Parathyroid adenoma (tissue), 2 donors: ENCODE results near the gene RHOD.
A peak's percentile ranks its signal among the peaks of the same experiment; 100 is the strongest.

Source experiments
- H2AFZ ChIP-seq: fragments of 300-600 bp; sonication (generic); one replicate; pipeline ENCODE4 v1.7.0; 2017; ENCODE audit warnings: antibody characterized with exemption, mild to moderate bottlenecking
- H3K27ac ChIP-seq: fragments of 300-600 bp; sonication (generic); one replicate; pipeline ENCODE4 v1.7.0; 2017
- H3K27me3 ChIP-seq: fragments of 300-600 bp; sonication (generic); one replicate; pipeline ENCODE4 v1.7.0; 2017; ENCODE audit warnings: low read length; ENCODE audit not compliant: control insufficient read depth, insufficient read depth
- H3K36me3 ChIP-seq: fragments of 300-600 bp; sonication (generic); one replicate; pipeline ENCODE4 v1.7.0; 2017; ENCODE audit warnings: low read length; ENCODE audit not compliant: control insufficient read depth, insufficient read depth
- H3K4me1 ChIP-seq: fragments of 300-600 bp; sonication (generic); one replicate; pipeline ENCODE4 v1.7.0; 2017; ENCODE audit warnings: control low read depth
- H3K4me2 ChIP-seq: fragments of 300-600 bp; sonication (generic); one replicate; pipeline ENCODE4 v1.7.0; 2017; ENCODE audit warnings: low read length
- H3K4me3 ChIP-seq: fragments of 300-600 bp; sonication (generic); one replicate; pipeline ENCODE4 v1.7.0; 2017; ENCODE audit warnings: low read depth, low read length
- H3K79me2 ChIP-seq: fragments of 300-600 bp; sonication (generic); one replicate; pipeline ENCODE4 v1.7.0; 2017; ENCODE audit warnings: control low read depth
- H3K9ac ChIP-seq: fragments of 300-600 bp; sonication (generic); one replicate; pipeline ENCODE4 v1.7.0; 2017; ENCODE audit warnings: mild to moderate bottlenecking
- H3K9me3 ChIP-seq: fragments of 300-600 bp; sonication (generic); one replicate; pipeline ENCODE4 v1.7.0; 2017; ENCODE audit warnings: low read length; ENCODE audit not compliant: control insufficient read depth
- TF ChIP-seq, protein P1 (sequence below): fragments of 300-600 bp; sonication (generic); IDR thresholded peaks from one replicate; pipeline ENCODE4 v1.7.0; 2017; ENCODE audit warnings: antibody characterized with exemption, mild to moderate bottlenecking
- donor health status: primary hyperparathyroidism.

The RHOD gene

DNA sequence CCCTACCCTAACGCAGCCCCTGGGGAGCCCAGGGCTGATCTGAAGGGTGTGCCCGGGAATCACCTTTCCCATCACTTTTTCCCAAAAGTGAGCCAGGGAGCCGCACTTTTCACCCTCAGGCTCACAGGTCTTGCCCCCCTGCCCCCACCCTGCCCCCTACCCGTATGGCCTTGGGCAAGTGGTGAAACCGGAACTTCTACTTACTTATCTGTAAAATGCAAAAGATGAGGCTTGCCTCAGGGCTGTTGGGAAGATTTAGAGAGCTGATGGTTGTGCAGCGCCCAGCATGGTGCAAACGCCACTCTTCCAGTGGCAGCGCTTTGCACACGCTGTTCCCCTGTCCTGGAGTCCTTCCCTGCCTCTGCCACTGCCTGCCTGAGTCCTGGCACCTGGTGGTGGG, 25.7 kb upstream of the RHOD start:
- Histone ChIP-seq H3K36me3 (no peaks in the 10 kb centered on the region), H3K4me2 (peak overlapping the region; percentile 35), H3K27ac (peak overlapping the region; percentile 96), H3K9me3 (no peaks in the 10 kb centered on the region), H3K4me3 (no peak overlapping the region), H3K9ac (no peak overlapping the region), H2AFZ (no peak overlapping the region), H3K27me3 (no peaks in the 10 kb centered on the region), H3K79me2 (peaks cover 4% of the 10 kb centered on the region), H3K4me1 (peaks cover 56% of the 10 kb centered on the region)
- TF ChIP-seq, protein P1, sequence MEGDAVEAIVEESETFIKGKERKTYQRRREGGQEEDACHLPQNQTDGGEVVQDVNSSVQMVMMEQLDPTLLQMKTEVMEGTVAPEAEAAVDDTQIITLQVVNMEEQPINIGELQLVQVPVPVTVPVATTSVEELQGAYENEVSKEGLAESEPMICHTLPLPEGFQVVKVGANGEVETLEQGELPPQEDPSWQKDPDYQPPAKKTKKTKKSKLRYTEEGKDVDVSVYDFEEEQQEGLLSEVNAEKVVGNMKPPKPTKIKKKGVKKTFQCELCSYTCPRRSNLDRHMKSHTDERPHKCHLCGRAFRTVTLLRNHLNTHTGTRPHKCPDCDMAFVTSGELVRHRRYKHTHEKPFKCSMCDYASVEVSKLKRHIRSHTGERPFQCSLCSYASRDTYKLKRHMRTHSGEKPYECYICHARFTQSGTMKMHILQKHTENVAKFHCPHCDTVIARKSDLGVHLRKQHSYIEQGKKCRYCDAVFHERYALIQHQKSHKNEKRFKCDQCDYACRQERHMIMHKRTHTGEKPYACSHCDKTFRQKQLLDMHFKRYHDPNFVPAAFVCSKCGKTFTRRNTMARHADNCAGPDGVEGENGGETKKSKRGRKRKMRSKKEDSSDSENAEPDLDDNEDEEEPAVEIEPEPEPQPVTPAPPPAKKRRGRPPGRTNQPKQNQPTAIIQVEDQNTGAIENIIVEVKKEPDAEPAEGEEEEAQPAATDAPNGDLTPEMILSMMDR: no peak

DNA sequence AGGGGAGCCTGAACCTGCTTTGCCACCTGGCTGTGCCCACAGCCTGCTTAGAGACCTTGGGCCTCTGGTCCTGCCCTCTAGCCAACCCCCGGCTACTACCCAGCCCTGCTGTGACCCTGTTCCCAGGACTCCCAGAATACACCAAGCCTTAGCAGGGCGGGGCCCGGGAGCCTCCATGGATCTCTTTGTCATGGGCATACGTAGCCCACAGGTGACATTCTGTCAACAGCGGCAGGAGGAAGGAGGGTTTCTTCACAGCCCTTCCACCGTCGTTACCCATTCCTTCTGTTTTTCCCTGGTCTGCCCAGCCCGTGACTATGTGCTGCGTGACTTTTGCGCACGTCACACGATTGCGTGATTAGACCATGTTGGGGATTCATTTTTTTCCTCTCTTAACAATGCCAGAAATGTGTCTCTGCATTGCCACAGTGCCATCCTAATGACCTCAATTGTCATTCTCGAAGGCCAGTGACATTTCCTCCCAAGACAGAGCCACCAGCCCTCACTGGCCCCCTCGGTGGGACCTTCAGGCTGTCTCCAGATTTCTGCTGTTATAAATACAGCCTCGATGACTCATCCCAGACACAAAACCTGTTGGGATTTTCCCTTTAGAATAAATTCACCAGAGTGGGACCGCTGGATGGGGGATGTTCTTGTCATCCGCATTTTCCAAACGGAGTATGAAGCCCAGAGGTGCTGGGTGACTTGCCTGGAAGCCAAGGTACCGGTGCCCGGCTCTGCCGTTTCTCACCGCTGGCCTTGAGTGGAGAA, 24.7 kb upstream of the RHOD start:
- no peaks in the 10 kb centered on the region for H3K36me3 ChIP-seq
- no peak overlapping the region for H3K4me3 ChIP-seq
- TF ChIP-seq, protein P1: no peak
- peak overlapping the region; percentile 96 for H3K27ac ChIP-seq
- no peaks in the 10 kb centered on the region for H3K27me3 ChIP-seq
- H3K79me2 ChIP-seq: peaks cover 6% of the 10 kb centered on the region
- H3K9me3 ChIP-seq: no peaks in the 10 kb centered on the region
- peaks cover 52% of the 10 kb centered on the region for H3K4me1 ChIP-seq
- H3K9ac ChIP-seq: no peak overlapping the region
- H3K4me2 ChIP-seq: no peak overlapping the region
- H2AFZ ChIP-seq: no peak overlapping the region

DNA sequence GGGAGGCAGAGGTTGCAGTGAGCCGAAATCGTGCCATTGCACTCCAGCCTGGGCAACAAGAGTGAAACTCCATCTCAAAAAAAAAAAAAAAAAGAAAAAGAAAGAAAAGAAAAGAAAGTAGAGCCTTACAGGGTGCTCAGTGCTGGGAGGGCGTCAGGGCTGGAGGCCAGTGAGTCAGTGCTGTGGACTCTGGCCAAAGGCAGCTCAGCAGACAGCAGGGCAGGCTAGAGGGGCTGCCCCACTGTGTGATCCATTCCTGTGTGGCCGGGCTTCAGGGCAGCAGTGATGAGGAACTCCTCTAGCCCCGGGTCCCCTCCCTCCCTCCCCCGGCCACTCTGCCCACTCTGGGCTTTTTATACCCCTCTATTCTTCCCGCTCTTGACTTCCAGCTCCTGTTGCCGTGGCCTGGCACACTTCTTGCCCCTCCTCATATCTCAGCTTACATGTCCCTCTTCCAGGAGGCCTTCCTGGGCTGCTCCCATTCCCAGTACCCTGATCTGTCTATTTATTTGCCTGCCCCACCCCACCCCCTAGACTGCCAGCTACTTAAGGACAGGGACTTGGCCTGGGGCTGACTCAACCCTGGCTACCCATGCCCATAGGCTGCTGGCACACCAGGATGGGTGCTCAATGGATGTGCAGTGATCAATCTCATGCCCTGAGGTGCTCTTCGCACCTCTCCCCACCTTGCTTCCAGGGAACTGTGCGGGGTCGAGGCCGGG, 23.7 kb upstream of the RHOD start:
- Histone ChIP-seq H2AFZ (no peak overlapping the region), H3K27me3 (no peaks in the 10 kb centered on the region), H3K4me2 (no peak overlapping the region), H3K27ac (peak overlapping the region; percentile 29), H3K9ac (no peak overlapping the region), H3K36me3 (no peaks in the 10 kb centered on the region), H3K79me2 (peaks cover 6% of the 10 kb centered on the region), H3K9me3 (no peaks in the 10 kb centered on the region), H3K4me1 (peaks cover 48% of the 10 kb centered on the region), H3K4me3 (no peak overlapping the region)
- TF ChIP-seq, protein P1: no peak

DNA sequence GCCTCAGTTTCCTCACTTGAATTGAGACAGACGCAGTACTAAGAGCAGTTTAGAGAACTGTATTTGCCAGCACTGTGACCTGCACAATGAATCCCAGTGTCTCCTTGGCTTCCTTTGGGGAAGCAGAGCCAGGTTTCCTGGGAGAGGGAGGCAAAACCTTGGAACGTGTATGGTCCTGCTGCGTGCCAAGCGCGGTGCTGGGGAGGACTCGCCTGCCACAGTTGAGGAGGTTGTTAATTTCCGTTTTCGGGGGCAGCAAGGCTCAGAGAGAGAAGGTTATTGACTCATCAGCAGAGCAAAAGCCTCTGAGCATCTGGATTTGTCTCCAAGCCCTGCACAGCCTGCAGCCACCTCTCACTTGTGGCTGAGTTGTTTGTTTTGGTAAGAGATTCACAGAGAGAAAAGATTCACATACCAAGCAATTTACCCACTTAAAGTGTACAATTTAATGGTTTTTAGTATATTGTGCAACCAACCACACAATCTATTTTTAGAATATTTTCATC, 22.9 kb upstream of the RHOD start:
- TF ChIP-seq, protein P1: no peak
- no peak overlapping the region for H3K4me3 ChIP-seq
- no peaks in the 10 kb centered on the region for H3K27me3 ChIP-seq
- no peak overlapping the region for H3K9ac ChIP-seq
- H3K4me2 ChIP-seq: no peak overlapping the region
- H3K79me2 ChIP-seq: peaks cover 6% of the 10 kb centered on the region
- no peaks in the 10 kb centered on the region for H3K36me3 ChIP-seq
- no peak overlapping the region for H2AFZ ChIP-seq
- H3K4me1 ChIP-seq: peaks cover 43% of the 10 kb centered on the region
- H3K9me3 ChIP-seq: no peaks in the 10 kb centered on the region
- peak overlapping the region; percentile 29 for H3K27ac ChIP-seq
